ENCODE data around the gene OR10C1.

The OR10C1 gene

DNA sequence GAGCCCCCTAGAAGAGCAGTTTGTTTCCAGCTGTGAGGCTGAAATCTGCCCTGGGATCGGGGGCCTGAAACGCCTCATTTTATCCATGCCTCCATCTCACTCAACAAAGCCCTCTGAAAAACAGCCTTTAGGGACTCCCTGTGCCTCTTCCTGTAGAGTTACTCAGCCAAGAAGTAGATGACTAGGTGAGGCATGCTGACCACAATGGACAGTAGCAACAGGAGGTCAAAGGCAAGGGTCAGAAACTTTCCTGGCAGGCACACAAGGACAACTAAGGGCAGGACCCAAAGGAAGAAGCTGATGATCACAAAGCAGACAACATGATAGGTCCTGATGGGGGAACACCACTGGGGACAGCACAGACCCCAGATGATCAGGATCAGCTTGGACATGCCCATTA, 35.9 kb downstream of the OR10C1 start:
- ChIA-PET CTCF (no interaction called here), POLR2A (no interaction called here)
- H3K4me1 ChIP-seq (ENCODE audit: control extremely low read depth in 1 of 4, control insufficient read depth in 4 of 4, insufficient read depth in 4 of 4, low read length in 3 of 4): no peaks in the 10 kb centered on the region
- no peaks in the 10 kb centered on the region for H3K9me3 ChIP-seq (ENCODE audit: control extremely low read depth in 1 of 5, control insufficient read depth in 4 of 5, insufficient read depth in 2 of 5, low read depth in 1 of 5, low read length in 4 of 5)
- no CpG with 5 or more reads among the region's 2 CpGs for WGBS (ENCODE audit: insufficient coverage)
- no peak for DNase-seq
- H3K4me3 ChIP-seq (ENCODE audit: control insufficient read depth in 1 of 7, extremely low read depth in 1 of 7, insufficient read depth in 4 of 7, low read depth in 2 of 7, low read length in 6 of 7): no peak overlapping the region
- H3K36me3 ChIP-seq (ENCODE audit: control insufficient read depth in 4 of 4, insufficient read depth in 4 of 4, low read length in 3 of 4): no peaks in the 10 kb centered on the region
- no peaks in the 10 kb centered on the region for H3K27me3 ChIP-seq (replicated peaks in 2 of 5; ENCODE audit: control insufficient read depth in 4 of 5, insufficient read depth in 5 of 5, low read length in 4 of 5)
- H3K27ac ChIP-seq (ENCODE audit: insufficient read depth in 1 of 2, low read depth in 1 of 2, low read length in 2 of 2, poor library complexity in 1 of 2, severe bottlenecking in 2 of 2): no peak overlapping the region

DNA sequence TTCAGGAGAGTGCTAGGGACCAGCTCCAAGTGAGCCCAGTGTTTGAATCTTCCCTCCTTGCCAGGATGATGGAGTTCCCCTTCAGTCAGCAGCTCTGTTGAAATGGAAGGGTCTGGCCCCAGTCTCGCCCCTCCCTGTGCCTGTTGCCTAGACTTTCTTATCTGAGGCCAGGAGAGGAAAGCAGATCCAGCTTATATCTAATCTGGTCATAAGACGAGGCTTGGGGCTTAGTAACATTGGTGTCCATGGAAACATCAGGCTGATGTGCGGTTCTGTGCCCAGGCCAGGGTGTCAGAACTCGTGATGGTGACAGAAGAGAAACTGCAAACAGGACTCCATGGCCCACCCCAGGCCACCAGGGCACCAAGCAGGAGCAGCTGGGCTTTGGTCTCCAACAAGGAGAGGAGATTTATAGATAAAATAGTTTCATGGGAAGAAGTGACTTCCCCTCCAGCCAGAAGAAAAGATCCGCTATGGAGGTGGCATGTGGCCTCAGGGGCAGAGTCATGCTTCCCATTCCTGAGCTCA, 38.9 kb downstream of the OR10C1 start:
- WGBS (ENCODE audit: insufficient coverage): 98% methylated on average over 5 of the region's 5 CpGs
- H3K4me1 ChIP-seq (ENCODE audit: control extremely low read depth in 1 of 4, control insufficient read depth in 4 of 4, insufficient read depth in 4 of 4, low read length in 3 of 4): no peaks in the 10 kb centered on the region
- no peaks in the 10 kb centered on the region for H3K9me3 ChIP-seq (ENCODE audit: control extremely low read depth in 1 of 5, control insufficient read depth in 4 of 5, insufficient read depth in 2 of 5, low read depth in 1 of 5, low read length in 4 of 5)
- no peaks in the 10 kb centered on the region for H3K36me3 ChIP-seq (ENCODE audit: control insufficient read depth in 4 of 4, insufficient read depth in 4 of 4, low read length in 3 of 4)
- H3K27me3 ChIP-seq (replicated peaks in 2 of 5; ENCODE audit: control insufficient read depth in 4 of 5, insufficient read depth in 5 of 5, low read length in 4 of 5): no peaks in the 10 kb centered on the region
- peak in 1 of 3 donors; percentile 25 for DNase-seq
- H3K4me3 ChIP-seq (ENCODE audit: control insufficient read depth in 1 of 7, extremely low read depth in 1 of 7, insufficient read depth in 4 of 7, low read depth in 2 of 7, low read length in 6 of 7): no peak overlapping the region
- ChIA-PET CTCF (no interaction called here), POLR2A (no interaction called here)
- H3K27ac ChIP-seq (ENCODE audit: insufficient read depth in 1 of 2, low read depth in 1 of 2, low read length in 2 of 2, poor library complexity in 1 of 2, severe bottlenecking in 2 of 2): no peak overlapping the region

DNA sequence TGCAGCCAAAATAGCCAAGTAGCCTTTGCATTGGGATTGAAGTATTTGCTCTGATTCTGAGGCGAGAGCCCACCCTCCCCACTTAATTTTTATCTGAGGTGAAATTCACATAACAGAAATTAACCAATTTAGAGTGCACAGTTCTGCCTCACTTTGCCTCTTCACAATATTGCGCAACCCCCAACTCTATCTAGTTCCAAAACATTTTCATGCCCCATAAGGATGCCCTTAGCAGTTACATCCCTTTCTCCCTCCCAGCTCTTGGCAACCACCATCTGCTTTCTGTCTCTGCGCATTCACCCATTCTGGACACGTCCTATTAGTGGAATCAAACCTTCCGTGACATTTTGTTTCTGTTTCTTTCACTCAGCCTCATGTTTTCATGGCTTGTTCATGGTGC, 39.6 kb downstream of the OR10C1 start:
- no peaks in the 10 kb centered on the region for H3K27me3 ChIP-seq (replicated peaks in 2 of 5; ENCODE audit: control insufficient read depth in 4 of 5, insufficient read depth in 5 of 5, low read length in 4 of 5)
- H3K4me3 ChIP-seq (ENCODE audit: control insufficient read depth in 1 of 7, extremely low read depth in 1 of 7, insufficient read depth in 4 of 7, low read depth in 2 of 7, low read length in 6 of 7): no peak overlapping the region
- no peaks in the 10 kb centered on the region for H3K36me3 ChIP-seq (ENCODE audit: control insufficient read depth in 4 of 4, insufficient read depth in 4 of 4, low read length in 3 of 4)
- ChIA-PET POLR2A (no interaction called here), CTCF (no interaction called here)
- H3K27ac ChIP-seq (ENCODE audit: insufficient read depth in 1 of 2, low read depth in 1 of 2, low read length in 2 of 2, poor library complexity in 1 of 2, severe bottlenecking in 2 of 2): no peak overlapping the region
- DNase-seq: no peak
- WGBS (ENCODE audit: insufficient coverage): 100% methylated on average over 4 of the region's 5 CpGs
- no peaks in the 10 kb centered on the region for H3K9me3 ChIP-seq (ENCODE audit: control extremely low read depth in 1 of 5, control insufficient read depth in 4 of 5, insufficient read depth in 2 of 5, low read depth in 1 of 5, low read length in 4 of 5)
- H3K4me1 ChIP-seq (ENCODE audit: control extremely low read depth in 1 of 4, control insufficient read depth in 4 of 4, insufficient read depth in 4 of 4, low read length in 3 of 4): no peaks in the 10 kb centered on the region

DNA sequence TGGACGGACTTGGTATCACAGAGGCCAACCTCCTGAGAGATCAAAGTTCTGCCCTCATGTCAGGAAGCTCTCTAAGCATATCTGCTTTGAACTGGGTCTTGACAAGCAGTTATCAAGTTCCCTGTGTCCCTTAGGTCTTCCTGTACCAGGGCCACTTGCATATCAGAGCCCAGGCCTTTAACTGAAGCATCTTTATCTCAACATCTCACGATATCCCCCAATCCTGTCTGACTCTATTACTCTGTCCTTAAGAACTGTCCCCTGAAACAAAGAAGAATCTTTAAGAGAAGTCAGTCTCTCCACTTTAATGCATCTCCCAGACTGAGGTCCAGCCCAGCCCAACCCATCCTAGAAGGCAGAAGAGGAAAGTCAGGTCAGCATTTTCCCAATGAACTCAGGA, 40.5 kb downstream of the OR10C1 start:
- ChIA-PET CTCF (no interaction called here), POLR2A (no interaction called here)
- H3K36me3 ChIP-seq (ENCODE audit: control insufficient read depth in 4 of 4, insufficient read depth in 4 of 4, low read length in 3 of 4): no peaks in the 10 kb centered on the region
- H3K4me1 ChIP-seq (ENCODE audit: control extremely low read depth in 1 of 4, control insufficient read depth in 4 of 4, insufficient read depth in 4 of 4, low read length in 3 of 4): no peaks in the 10 kb centered on the region
- H3K27ac ChIP-seq (ENCODE audit: insufficient read depth in 1 of 2, low read depth in 1 of 2, low read length in 2 of 2, poor library complexity in 1 of 2, severe bottlenecking in 2 of 2): no peak overlapping the region
- H3K9me3 ChIP-seq (ENCODE audit: control extremely low read depth in 1 of 5, control insufficient read depth in 4 of 5, insufficient read depth in 2 of 5, low read depth in 1 of 5, low read length in 4 of 5): no peaks in the 10 kb centered on the region
- DNase-seq: no peak
- no peaks in the 10 kb centered on the region for H3K27me3 ChIP-seq (replicated peaks in 2 of 5; ENCODE audit: control insufficient read depth in 4 of 5, insufficient read depth in 5 of 5, low read length in 4 of 5)
- no peak overlapping the region for H3K4me3 ChIP-seq (ENCODE audit: control insufficient read depth in 1 of 7, extremely low read depth in 1 of 7, insufficient read depth in 4 of 7, low read depth in 2 of 7, low read length in 6 of 7)
- WGBS (ENCODE audit: insufficient coverage): 79% methylated on average over 2 of the region's 2 CpGs

DNA sequence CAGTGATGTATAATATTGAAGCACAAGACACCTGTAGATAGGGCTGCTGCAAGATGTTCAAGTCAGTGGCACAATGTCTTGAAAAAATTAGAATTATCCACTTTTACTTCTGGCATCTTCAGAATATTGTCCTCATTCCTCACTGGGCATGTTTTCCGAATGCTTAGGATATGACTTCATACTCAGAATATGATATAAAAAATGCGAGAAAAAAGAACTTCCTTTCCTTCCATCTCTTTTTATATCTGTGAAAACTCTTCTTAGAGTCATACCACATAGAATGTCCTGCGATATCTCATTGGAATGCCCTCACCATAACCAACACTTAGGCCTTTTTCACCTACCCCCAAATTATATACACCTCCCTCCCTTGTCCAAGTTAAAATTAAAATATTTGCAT, 44.1 kb downstream of the OR10C1 start:
- WGBS (ENCODE audit: insufficient coverage): 80% methylated on average over 2 of the region's 3 CpGs
- POLR2A ChIA-PET: no interaction called here
- CTCF ChIA-PET: no interaction called here
- peaks cover 0 to 13% (median 6%) of the 10 kb centered on the region in 4 experiments for H3K4me1 ChIP-seq (ENCODE audit: control extremely low read depth in 1 of 4, control insufficient read depth in 4 of 4, insufficient read depth in 4 of 4, low read length in 3 of 4)
- H3K36me3 ChIP-seq (ENCODE audit: control insufficient read depth in 4 of 4, insufficient read depth in 4 of 4, low read length in 3 of 4): no peaks in the 10 kb centered on the region
- no peaks in the 10 kb centered on the region for H3K27me3 ChIP-seq (replicated peaks in 2 of 5; ENCODE audit: control insufficient read depth in 4 of 5, insufficient read depth in 5 of 5, low read length in 4 of 5)
- DNase-seq: no peak
- no peak overlapping the region for H3K4me3 ChIP-seq (ENCODE audit: control insufficient read depth in 1 of 7, extremely low read depth in 1 of 7, insufficient read depth in 4 of 7, low read depth in 2 of 7, low read length in 6 of 7)
- no peaks in the 10 kb centered on the region for H3K9me3 ChIP-seq (ENCODE audit: control extremely low read depth in 1 of 5, control insufficient read depth in 4 of 5, insufficient read depth in 2 of 5, low read depth in 1 of 5, low read length in 4 of 5)
- H3K27ac ChIP-seq (ENCODE audit: insufficient read depth in 1 of 2, low read depth in 1 of 2, low read length in 2 of 2, poor library complexity in 1 of 2, severe bottlenecking in 2 of 2): no peak overlapping the region

DNA sequence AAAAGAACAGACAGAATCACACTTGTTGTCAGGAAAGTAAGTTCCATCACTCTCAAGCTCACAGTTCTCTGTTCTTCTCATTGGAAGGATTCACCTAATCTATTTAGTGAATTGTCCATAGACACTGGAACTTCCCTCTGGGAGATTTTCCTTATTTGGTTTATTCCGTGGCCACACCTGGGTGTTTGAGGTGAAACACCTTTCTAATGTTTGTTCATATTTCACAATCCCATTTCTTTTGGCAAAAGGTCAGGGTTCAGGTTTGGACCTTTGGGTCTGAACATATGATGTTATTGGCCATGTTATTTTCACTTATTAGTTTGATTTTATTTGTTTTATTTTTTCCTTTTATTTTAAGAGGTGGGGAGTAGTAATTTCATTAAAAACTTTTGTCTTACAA, 44.6 kb downstream of the OR10C1 start:
- no CpG with 5 or more reads among the region's 1 CpG for WGBS (ENCODE audit: insufficient coverage)
- H3K36me3 ChIP-seq (ENCODE audit: control insufficient read depth in 4 of 4, insufficient read depth in 4 of 4, low read length in 3 of 4): no peaks in the 10 kb centered on the region
- DNase-seq: no peak
- CTCF ChIA-PET: no interaction called here
- H3K27ac ChIP-seq (ENCODE audit: insufficient read depth in 1 of 2, low read depth in 1 of 2, low read length in 2 of 2, poor library complexity in 1 of 2, severe bottlenecking in 2 of 2): no peak overlapping the region
- POLR2A ChIA-PET: no interaction called here
- H3K9me3 ChIP-seq (ENCODE audit: control extremely low read depth in 1 of 5, control insufficient read depth in 4 of 5, insufficient read depth in 2 of 5, low read depth in 1 of 5, low read length in 4 of 5): no peaks in the 10 kb centered on the region
- H3K27me3 ChIP-seq (replicated peaks in 2 of 5; ENCODE audit: control insufficient read depth in 4 of 5, insufficient read depth in 5 of 5, low read length in 4 of 5): no peaks in the 10 kb centered on the region
- no peak overlapping the region for H3K4me3 ChIP-seq (ENCODE audit: control insufficient read depth in 1 of 7, extremely low read depth in 1 of 7, insufficient read depth in 4 of 7, low read depth in 2 of 7, low read length in 6 of 7)
- H3K4me1 ChIP-seq (ENCODE audit: control extremely low read depth in 1 of 4, control insufficient read depth in 4 of 4, insufficient read depth in 4 of 4, low read length in 3 of 4): peaks cover 0 to 13% (median 6%) of the 10 kb centered on the region in 4 experiments

DNA sequence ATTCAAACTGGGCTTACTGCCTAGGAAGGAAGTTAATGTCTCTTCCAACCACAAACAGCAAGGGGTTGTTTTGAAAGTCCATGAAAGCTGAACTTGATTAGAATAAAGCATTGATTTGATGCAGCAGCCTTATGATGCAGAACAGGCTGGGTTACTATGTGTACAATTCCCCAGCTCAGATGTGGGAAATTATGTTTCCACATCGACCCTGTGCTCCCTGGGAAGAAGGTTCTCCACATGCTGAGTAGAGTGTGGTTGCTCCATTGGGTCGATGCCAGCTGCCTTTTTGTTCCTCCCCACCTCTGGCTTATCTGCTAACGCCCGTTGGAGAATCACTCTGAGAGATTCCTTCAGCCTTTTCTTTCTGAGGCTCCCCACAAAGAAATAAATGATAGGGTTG, 47.5 kb downstream of the OR10C1 start:
- ChIA-PET POLR2A (no interaction called here), CTCF (no interaction called here)
- DNase-seq: peak in 1 of 3 donors; percentile 36
- H3K36me3 ChIP-seq (ENCODE audit: control insufficient read depth in 4 of 4, insufficient read depth in 4 of 4, low read length in 3 of 4): no peaks in the 10 kb centered on the region
- H3K9me3 ChIP-seq (ENCODE audit: control extremely low read depth in 1 of 5, control insufficient read depth in 4 of 5, insufficient read depth in 2 of 5, low read depth in 1 of 5, low read length in 4 of 5): no peaks in the 10 kb centered on the region
- 0% methylated on average over 1 of the region's 4 CpGs for WGBS (ENCODE audit: insufficient coverage)
- H3K4me1 ChIP-seq (ENCODE audit: control extremely low read depth in 1 of 4, control insufficient read depth in 4 of 4, insufficient read depth in 4 of 4, low read length in 3 of 4): peaks cover 5 to 30% (median 24%) of the 10 kb centered on the region in 4 experiments
- H3K27me3 ChIP-seq (replicated peaks in 2 of 5; ENCODE audit: control insufficient read depth in 4 of 5, insufficient read depth in 5 of 5, low read length in 4 of 5): no peaks in the 10 kb centered on the region
- H3K4me3 ChIP-seq (ENCODE audit: control insufficient read depth in 1 of 7, extremely low read depth in 1 of 7, insufficient read depth in 4 of 7, low read depth in 2 of 7, low read length in 6 of 7): no peak overlapping the region
- no peak overlapping the region for H3K27ac ChIP-seq (ENCODE audit: insufficient read depth in 1 of 2, low read depth in 1 of 2, low read length in 2 of 2, poor library complexity in 1 of 2, severe bottlenecking in 2 of 2)
